Stimulated activated CD8-positive, alpha-beta memory T cell treated with anti-CD3 and anti-CD28 coated beads, Interleukin-15, amount 100 ng/mL, for 4 hours (primary cell): ENCODE measurements around the gene SMG1.
A peak's percentile ranks its signal among the peaks of the same experiment; 100 is the strongest.
"Not testable (repeated sequence)": the region's sequence is repeated elsewhere in the genome, so short reads cannot be mapped to it uniquely, and the experiment has no call there.

Experiments
- DNase-seq, 2 donors: peaks; one replicate each; pipeline ENCODE4 v3.0.0-alpha.2; 2020; ENCODE audit warnings: low read depth in 2 of 2

SMG1 gene

DNA sequence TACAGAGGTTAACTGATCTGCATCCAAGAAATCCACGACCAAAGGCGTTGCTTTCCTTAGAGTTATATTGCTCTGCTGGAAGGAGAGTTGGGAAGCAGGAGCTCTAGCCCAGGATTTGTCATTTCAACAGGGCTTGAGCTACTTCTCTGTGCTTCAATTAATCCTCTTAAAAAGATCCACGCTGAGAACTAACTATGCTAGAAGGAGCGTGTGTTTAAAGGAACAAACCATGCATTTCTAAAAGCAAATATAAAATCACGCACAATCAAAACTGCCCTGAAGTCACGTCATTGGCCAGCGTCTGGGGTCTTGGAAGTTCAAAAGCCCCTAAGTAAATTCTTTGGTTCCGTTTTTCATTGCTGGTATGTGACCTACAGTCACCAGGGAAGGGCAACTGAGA, 125.9 kb downstream of the SMG1 start:
- DNase-seq, result no peak

DNA sequence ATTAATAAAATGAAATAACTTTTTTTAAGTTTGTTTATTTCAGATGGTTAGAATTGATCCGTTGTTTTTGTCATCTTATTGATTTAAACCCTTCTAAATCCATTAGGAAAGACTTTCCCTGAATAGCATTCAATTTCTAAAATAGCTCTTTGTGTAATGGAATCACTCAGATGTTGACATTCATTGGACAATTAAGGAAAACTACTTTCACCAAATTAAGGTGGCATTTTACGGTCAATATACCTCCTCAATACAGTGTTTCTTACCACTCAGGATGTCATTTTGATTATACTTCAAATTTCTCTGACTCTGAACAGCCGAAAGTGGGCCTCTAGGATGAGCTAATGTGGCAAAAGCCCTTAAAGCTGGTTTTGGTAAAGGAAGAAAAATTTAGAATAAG, 126.7 kb downstream of the SMG1 start:
- DNase-seq, result no peak

DNA sequence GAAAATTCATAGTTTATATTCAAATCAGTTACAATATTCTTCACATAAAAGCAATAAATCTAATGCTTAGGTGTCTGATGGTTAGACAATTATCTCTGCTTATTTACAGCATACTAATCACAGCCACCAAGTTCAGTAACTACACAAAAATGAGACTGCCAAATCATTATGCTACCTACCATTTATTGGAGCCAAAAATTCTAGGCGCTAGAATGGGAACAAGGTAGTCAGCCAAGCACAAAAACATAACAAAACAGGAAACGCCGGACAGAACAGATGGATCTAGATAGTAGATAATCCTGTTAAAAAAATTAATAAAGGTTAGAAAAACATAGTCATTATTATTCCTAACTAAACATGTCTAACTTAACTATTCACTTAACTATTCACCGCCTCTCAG, 128.5 kb downstream of the SMG1 start:
- DNase-seq, result no peak

DNA sequence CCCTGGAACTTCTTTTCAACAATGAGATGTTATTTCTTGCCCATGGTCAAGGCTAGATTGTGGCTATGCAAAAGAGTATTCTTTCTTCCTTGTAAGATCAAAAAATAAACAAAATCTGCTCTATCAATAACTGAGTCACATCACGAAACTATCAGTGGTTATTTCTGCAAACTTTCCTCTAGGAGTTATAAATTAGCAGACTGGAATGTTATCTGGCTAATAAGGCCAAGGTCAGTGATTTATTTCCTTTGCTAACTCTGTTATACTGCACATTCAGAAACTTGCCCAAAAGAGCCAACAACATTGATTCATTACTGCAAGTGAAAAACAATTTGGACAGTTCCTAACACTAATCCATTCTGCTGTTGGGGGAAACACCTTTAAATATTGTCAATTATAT, 129.8 kb downstream of the SMG1 start:
- no peak for DNase-seq

DNA sequence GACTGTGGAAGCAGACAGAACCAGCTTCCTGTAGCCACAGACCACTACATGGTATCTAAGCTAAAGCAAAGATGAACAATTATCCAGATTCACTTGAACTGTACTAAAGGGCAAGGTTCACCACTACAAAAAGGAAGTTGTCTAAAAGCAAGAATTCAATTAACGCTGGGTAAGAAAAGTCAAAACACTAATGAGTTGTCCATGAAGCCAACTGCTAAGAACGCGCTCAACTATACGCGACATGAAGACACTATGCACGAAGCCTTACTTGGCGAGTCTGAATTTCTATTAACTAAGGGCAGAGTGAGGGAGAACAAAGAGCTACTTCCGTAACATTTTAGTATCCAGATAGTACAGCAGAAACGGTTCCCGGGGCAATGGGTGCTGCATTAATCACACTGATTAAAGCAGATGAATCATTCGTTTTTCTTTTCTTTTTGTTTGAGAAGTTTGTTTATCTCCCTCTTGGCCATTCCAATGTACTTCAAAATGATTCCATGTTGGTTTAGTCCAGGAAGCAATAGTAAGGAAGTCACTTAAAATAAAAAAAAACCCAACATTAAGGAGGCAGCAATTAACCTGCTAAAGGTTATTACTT, 133.3 kb downstream of the SMG1 start:
- DNase-seq, result no peak

DNA sequence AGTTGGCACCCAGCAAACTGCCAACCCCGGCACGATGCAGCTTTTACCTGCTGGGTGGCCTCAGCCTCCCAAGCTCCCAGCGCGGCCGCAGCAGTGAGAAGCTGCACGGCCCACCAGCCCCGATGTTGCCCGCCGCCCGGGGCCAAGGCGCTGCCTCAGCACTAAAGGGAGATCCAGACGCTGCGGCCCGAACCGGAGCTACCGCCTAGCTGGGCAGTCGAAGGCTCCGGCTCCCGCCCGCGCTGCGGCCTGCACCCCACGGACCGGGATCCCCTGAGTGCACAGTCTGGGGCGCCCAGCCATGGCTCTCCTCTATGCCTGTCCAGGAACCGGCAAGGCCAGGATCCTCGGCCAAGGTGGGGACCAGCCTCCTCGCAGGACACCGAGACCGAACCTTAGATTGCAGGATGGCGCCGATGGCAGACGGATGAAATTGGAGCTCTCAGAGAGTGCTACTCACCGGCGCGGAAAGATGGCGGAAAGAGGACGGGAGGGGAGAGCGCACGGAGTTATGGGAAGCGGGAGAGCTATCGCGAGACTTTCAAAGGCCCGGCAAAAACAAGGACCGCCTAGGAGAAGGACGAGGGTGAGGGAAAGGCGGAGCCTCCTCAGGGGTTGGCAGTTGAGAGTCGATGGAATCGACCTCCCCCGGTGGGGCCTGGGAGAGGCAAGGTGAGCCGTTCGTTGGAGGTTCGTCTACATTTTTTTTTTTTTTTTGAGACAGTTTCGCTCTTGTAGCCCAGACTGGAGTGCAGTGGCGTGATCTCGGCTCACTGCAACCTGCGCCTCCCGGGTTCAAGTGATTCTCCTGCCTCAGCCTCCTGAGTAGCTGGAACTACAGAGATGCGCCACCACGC, 136.1 kb downstream of the SMG1 start, which contains the start of gene RPS15A:
RPS15A (minus strand) TSS at position 485 of the 857 bp plus-strand sequence. CDS start 1,221 bp downstream, outside the sequence.
- peak; percentile 79 to 91 for DNase-seq

DNA sequence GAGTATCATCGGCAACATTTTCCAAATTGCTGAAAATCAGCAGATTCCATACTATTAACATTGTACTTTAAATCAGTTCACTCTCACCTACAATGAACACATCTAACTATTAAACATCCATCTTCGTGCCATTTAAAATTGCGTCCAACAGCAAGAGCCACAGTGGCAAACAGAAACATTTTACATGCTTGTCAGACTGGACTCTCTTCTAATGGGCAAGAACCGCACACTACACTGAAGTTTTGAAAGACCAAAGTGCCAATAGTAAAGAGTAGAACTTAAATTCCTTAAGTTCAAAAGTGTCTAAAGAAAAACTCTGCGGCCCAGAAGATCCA, 136.7 kb downstream of the SMG1 start:
- no peak for DNase-seq

DNA sequence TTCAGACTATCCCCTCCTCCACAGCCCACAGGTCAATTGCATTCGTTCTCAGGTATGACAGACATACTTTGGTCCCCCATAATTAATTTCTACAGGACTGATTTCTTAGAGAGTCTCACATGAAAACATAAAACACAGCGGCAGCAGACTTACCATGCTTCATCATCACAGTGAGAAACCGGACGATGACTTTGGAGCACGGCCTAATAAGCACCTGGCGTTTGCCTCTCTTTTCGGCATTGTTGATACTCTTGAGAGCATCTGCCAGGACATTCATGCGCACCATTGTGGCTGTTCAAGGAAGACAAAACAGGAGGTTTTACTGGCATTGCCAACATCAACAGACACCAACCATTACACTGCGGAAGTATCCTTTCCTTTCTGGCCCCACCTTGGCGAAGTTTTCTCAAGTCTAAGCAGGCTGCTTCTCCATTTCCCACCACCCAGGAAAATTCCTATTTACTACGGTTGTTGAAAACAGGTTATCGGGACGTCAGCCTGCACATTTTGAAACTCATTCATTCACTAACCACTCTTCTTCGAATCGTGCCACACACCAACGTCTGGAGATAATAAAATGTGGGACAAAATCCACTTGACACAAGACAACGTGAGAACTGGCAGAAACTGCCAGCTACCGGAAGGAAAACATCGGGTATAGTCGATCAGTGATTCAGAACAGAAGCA, 137.2 kb downstream of the SMG1 start:
- no peak for DNase-seq

DNA sequence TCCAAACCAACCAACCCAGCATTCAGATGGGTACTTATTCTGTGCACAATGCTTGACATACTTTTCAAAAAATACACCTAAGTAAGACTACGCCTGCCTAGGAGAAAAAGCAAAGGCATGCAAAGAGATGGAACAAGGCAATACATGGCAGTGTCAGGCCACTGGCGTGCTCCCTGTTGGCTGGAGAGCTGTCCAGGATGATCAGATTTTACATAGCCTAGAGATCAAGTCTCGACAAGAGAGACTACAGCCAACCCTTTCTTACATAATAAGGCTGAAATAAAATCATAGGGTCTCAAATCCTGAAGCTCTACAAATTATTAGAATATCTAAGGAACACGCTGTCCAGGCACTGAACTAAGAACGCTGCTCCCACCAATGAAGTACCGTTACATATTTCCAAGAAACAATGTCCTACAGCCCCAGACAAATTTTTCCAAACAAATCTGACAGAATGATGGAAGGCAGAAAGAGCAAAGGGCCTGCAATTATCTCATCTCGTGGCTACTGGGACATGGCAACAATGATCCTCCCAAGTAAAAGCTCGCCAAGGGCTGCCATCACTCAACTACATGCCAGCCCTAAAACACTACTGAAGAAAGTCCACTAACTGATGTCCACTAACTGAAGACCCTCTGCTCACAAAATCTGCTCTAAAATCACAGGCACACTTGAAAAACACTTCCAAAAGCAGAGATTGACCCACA, 141.1 kb downstream of the SMG1 start:
- no peak for DNase-seq

DNA sequence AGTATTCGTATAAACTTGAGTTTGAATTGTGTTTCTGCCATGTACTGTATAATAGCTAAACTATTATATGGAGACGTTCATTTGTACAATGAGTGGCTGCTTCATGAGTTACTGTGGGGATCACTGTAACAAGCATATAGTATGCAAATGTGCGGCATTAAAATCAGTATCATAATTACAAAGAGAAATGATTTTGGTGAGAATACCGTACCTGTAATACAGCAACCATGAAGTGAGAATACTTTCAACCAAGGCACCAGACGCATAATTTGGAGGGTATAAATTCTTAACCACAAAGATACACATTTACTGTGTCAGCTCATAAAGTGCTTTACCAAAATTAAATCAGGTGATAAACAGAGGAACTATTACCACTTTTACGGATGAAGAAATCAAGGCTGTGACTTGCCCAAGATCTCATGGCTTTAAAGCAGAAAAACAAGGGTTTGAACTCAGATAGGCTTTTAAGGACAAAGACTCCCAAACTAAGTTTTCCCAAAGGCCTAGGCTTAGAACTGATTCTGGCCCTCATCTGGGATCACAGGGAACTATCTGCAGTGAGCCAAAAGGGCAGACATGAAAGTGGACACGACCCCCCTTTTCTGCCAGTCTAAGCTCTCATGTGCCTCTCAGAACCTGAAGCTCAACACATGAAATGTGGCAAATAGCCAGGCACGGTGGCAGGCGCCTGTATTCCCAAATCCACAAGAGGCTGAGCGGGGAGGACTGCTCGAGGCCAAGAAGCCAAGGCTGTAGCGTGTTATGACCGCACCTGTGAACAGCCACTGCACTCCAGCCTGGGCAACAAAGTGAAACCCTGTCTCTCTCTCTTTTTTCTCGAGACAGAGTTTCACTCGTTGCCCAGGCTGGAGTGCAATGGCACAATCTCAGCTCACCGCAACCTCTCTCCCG, 142.5 kb downstream of the SMG1 start:
- DNase-seq, result no peak

DNA sequence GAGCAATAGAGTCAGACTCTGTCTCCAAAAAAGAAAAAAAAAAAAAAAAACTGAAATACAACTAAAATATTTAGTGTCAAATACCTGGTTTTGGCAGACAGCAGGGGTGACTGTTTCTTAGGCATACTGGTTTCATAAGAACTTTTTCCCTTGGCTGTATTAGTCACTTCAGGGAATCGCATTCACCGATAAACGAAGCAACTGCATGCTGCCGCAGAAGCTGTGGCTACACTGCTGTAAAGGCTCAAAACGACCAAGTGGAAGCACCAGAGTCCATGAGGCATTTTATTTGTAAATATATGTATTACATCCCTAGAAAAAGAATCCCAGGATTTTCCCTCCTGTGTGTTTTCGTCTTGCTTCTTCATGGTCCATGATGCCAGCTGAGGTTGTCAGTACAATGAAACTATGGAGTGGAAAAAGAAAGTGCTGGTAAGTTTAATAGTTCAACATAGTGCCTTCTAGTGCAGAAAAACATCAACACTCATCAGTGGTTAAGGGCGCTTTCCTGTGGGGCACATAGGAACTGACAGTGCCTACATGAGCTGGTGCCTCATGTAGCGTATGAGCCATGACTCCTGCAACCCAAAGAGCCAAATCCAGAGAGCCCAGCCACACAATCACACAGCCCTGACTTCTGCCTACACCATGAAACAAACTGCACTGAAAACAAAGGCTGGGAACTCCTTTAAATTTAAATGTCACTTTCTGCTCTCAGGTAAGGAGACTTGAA, 143.3 kb downstream of the SMG1 start:
- DNase-seq, result no peak

DNA sequence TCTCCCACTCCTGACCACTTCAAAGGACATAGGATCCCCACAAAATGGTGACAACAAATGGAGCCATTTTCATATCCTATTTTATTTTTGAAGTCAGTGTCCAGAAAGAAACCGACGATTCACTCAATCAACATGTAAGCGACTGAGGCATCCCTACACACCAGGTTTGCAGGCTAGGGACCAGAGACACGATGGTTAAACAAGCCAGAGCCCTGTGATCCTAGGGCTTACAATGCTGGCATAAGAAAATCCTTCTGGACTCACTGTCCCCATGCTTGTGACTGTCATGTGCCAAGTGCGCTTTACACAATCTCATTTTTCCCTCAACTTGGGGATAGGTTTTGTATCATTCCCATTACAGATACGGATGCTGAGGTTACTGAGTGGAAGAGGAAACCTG, 145.0 kb downstream of the SMG1 start:
- not testable (repeated sequence) for DNase-seq

DNA sequence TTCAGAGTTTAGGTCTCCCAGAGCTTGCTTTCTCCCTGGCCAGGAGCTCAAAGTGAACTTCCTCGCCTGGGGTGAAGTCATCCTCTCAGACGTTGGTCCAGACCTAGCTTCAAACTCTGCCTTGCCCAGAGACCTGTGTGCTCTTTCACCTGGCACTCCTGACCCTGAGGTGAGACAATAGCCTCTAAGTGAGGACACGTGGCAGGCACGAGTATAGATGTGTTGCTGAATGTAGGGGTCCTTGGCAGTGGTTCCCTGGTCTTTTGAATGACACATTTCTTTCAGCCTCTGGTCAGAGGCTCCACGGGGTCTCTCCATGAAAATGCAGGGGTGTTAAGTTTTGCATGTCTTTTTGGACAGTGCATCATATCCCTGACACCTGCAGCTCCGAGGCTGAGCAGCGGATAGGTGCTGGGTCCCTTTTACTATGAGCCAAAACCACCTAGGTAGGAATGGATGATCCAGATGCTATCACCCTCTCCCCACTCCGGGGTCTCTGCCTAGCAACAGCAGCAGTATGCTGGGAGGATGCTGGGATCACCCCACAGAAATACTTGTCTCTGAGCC, 145.7 kb downstream of the SMG1 start:
- not testable (repeated sequence) for DNase-seq

DNA sequence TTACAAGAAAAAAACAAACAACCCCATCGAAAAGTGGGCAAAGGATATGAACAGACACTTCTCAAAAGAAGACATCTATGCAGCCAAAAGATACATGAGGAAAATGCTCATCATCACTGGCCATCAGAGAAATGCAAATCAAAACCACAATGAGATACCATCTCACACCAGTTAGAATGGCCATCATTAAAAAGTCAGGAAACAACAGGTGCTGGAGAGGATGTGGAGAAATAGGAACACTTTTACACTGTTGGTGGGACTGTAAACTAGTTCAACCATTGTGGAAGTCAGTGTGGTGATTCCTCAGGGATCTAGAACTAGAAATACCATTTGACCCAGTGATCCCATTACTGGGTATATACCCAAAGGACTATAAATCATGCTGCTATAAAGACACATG, 148.5 kb downstream of the SMG1 start:
- DNase-seq, result not testable (repeated sequence)

DNA sequence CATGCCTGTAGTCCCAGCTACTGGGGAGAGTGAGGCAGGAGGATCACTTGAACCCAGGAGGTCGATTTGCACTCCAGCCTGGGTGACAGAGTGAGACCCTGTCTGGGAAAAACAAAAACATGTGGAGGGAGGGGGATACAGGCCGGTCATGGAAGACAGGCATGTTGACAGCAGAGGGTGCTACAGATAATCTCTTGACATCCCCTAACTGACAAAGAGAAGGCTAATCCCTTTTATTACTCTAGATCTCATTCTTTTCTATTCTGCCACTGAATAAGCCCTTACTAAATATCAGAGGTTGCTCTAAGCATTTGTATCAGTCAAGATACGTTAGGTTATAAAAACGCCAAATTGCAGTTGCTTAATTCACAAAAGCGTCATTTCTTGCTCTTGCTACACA, 149.9 kb downstream of the SMG1 start:
- DNase-seq, result not testable (repeated sequence)

DNA sequence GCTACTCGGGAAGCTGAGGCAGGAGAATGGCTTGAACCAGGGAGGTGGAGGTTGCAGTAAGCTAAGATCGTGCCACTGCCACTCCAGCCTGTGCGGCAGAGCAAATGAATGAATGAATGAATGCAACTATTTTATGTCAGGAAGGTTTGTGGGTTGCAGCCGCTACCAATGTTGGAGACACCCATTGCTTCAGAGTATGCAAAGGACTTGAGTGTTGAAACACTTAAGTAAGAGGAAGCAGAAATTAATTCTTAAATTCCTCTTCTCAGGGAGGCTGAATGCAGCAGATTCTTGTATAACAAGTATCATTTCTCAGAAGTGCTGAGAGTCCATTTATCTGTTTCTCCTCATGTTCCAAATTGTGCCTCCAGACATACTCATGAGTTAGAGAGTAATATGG, 151.6 kb downstream of the SMG1 start:
- not testable (repeated sequence) for DNase-seq

DNA sequence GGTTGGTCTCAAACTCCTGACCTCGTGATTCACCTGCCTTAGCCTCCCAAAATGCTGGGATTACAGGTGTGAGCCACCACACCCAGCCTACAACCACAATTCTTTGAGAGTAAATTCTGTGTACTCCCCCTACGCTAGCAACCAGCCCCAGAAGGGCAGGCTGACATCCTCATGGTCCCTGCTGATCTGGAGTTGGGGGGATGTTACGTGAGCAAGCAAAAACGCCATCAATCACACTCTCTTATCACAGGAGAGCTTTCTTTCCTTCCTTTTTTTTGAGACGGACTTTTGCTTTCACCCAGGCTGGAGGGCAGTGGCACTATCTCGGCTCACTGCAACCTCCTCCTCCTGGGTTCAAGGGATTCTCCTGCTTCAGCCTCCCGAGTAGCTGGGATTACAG, 154.0 kb downstream of the SMG1 start:
- not testable (repeated sequence) for DNase-seq

DNA sequence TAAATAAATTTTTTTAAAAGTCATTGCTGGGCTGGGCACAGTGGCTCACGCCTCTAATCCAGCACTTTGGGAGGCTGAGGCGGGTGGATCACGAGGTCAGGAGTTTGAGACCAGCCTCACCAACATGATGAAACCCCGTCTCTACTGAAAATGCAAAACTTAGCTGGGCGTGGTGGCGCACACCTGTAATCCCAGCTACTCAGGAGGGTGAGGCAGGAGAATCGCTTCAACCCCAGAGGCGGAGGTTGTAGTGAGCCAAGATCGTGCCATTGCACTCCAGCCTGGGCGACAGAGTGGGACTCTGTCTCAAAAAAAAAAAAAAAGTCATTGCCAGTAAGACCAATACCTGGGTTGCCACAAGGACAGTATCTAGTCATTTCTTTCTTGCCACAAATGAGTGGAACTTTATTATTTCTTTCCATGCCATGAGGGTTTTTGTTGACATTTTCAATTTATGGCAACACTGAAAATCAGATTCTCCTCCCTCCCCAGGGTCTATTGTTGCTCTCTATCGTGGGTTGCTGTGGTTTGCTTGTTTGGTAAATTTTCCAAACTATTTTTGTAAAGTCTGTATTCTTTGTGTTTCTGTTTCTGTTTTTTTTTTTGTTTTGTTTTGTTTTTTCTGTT, 155.8 kb downstream of the SMG1 start:
- DNase-seq, result not testable (repeated sequence)

DNA sequence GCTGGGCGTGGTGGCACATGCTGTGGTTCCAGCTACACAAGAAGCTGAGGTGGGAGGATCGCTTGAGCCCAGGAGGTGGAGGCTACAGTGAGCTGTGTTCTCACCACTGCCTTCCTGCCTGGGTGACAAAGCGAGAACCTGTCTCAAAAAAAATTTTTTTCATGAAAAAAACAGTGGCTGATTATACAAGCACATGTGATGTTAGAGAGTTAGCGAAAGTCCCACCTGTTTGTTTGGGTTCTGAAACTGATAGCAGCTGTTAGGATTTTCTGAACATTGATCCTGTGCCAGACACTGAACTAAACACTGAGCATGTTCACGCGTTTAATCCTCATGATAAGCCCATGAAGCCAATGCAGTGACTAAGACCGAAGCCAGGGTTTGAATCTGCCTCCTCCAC, 159.0 kb downstream of the SMG1 start:
- not testable (repeated sequence) for DNase-seq

DNA sequence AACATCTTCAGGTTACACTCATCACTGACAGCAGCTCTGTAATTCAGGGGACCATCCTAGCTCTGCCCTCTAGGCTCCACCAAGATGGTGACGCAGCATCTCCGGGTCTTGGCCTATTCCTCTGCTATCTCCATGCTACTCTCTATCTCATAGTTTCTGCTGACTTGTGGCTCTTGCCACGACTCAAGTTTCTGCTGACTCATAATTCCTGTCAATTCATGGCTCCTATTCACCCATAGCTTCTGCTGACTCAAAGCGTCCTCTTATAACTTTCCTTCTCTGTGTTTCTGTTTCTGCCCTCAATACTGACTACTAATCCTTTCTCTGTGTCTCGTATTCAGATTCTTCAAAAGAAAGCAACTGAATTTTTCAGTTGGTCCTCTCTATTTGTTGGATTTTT, 163.5 kb downstream of the SMG1 start:
- not testable (repeated sequence) for DNase-seq
